ENCODE measurements around the gene COL20A1.

- TF ChIP-seq CTCF (IDR thresholded peaks at IDR 0.05) (no peak), ZFX (IDR thresholded peaks at IDR 0.05; ENCODE audit: borderline replicate concordance) (no peak)
Measured at GRCh38 chr20:63311186-63311832, 18.3 kb downstream of the COL20A1 start.

Measured in 22Rv1 (cell line).